GM12878 (cell line): ENCODE measurements around the gene DNAH3.

Experiments
- CTCF ChIP-seq, 3 experiments: IDR thresholded peaks in 2 of 3; conservative IDR thresholded peaks in 1 of 3; 2 replicates each; pipeline ENCODE4 v1.5.1; 2011; ENCODE audit warnings: low read depth in 3 of 3, low read length in 3 of 3, mild to moderate bottlenecking in 3 of 3, control low read depth in 2 of 3, moderate library complexity in 2 of 3, inconsistent platforms in 1 of 3, mixed read lengths in 1 of 3; ENCODE audit not compliant: control insufficient read depth in 2 of 3, insufficient read depth in 1 of 3; ENCODE audit errors: extremely low read depth in 1 of 3
- EZH2 ChIP-seq: IDR thresholded peaks from 2 replicates; pipeline ENCODE4 v1.6.1; 2012; ENCODE audit warnings: low read depth, mild to moderate bottlenecking, control low read depth, inconsistent platforms, low read length, borderline replicate concordance; ENCODE audit not compliant: control insufficient read depth
- MYC ChIP-seq: IDR thresholded peaks from 2 replicates; pipeline ENCODE4 v1.6.1; 2011; ENCODE audit warnings: mild to moderate bottlenecking, low read length, moderate library complexity, inconsistent platforms; ENCODE audit not compliant: insufficient read depth, insufficient replicate concordance, insufficient read length, severe bottlenecking
- SMC3 ChIP-seq: IDR thresholded peaks from 2 replicates; pipeline ENCODE4 v1.6.1; 2011; ENCODE audit warnings: low read length, improper control_type of control experiment, borderline replicate concordance

GRCh38 chr16:21033704-21034103 is 116.9 kb downstream of the DNAH3 start:
- TF ChIP-seq CTCF (IDR thresholded peaks at IDR 0.05 in 2 of 3, conservative IDR thresholded peaks at IDR 0.05 in 1 of 3; ENCODE audit: control insufficient read depth in 2 of 3, extremely low read depth in 1 of 3, insufficient read depth in 1 of 3, low read depth in 3 of 3, low read length in 3 of 3) (no peak), MYC (no peak), EZH2 (no peak), SMC3 (no peak)
